SU-DHL-6 (cell line): ENCODE measurements around the gene EPB41L3.

Experiments used
- EZH2phosphoT487 ChIP-seq: fragments of 200-600 bp; sonication (generic), shearing (Covaris generic); conservative IDR thresholded peaks from 2 replicates; pipeline ENCODE4 v1.6.1; 2018; ENCODE audit warnings: mild to moderate bottlenecking, antibody characterized with exemption, low read length, moderate library complexity, mixed read lengths
- TF ChIP-seq, protein P1 (sequence below): fragments of 200-600 bp; sonication (generic); IDR thresholded peaks from one replicate; pipeline ENCODE4 v1.5.1; 2017; ENCODE audit warnings: antibody characterized with exemption, mild to moderate bottlenecking, low read length, moderate library complexity; ENCODE audit not compliant: insufficient read depth, poor library complexity, severe bottlenecking

DNA sequence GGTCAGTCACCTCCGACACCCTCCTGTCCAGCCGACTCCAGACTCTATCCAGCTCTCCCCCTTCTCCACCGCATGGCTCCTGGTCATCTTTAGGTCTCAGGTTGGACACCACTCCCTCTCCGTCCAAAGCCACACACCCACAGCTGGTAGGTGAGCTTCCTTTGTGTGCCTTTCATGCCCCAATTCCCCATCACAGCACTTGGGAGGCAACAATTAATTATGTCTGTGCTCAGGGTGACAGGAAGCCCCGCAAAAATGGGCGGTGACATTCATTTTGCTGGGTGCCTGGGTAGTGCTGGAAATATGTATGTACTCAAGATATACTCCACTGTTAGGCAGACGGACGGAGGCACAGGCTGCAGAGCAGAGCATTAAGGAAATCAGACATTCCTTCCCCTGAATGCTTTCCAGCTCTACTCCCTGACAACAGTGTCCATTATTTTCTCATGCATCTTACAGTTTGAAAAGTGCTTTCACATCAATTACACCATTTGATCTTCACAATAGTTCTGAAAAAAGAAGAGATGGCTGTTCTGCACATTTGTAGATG lies 13.1 kb downstream of the EPB41L3 start:
- TF ChIP-seq, protein P1, sequence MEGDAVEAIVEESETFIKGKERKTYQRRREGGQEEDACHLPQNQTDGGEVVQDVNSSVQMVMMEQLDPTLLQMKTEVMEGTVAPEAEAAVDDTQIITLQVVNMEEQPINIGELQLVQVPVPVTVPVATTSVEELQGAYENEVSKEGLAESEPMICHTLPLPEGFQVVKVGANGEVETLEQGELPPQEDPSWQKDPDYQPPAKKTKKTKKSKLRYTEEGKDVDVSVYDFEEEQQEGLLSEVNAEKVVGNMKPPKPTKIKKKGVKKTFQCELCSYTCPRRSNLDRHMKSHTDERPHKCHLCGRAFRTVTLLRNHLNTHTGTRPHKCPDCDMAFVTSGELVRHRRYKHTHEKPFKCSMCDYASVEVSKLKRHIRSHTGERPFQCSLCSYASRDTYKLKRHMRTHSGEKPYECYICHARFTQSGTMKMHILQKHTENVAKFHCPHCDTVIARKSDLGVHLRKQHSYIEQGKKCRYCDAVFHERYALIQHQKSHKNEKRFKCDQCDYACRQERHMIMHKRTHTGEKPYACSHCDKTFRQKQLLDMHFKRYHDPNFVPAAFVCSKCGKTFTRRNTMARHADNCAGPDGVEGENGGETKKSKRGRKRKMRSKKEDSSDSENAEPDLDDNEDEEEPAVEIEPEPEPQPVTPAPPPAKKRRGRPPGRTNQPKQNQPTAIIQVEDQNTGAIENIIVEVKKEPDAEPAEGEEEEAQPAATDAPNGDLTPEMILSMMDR, result no peak
- no peak for TF ChIP-seq EZH2phosphoT487
